Mammary epithelial cell (primary cell): ENCODE data around the gene TUBA1C.

ENCODE experiments used
- CTCF ChIP-seq, 2 donors: IDR thresholded peaks in 1 of 2; conservative IDR thresholded peaks in 1 of 2; 2 replicates each; pipeline ENCODE4 v1.5.1; 2011 to 2012; ENCODE audit warnings: inconsistent platforms in 2 of 2, low read length in 2 of 2, mild to moderate bottlenecking in 2 of 2, control low read depth in 1 of 2, low read depth in 1 of 2; ENCODE audit not compliant: insufficient read depth in 1 of 2; ENCODE audit errors: extremely low read depth in 1 of 2
- EZH2 ChIP-seq: IDR thresholded peaks from 2 replicates; pipeline ENCODE4 v1.6.1; 2012; ENCODE audit warnings: low read length, inconsistent platforms, borderline replicate concordance

- TF ChIP-seq CTCF (conservative IDR thresholded peaks at IDR 0.05 in 1 of 2, IDR thresholded peaks at IDR 0.05 in 1 of 2; ENCODE audit: extremely low read depth in 1 of 2, insufficient read depth in 1 of 2, low read depth in 1 of 2, low read length in 2 of 2) (no peak), EZH2 (no peak)
These were observed 58.7 kb downstream of the TUBA1C start for GRCh38 chr12:49323524-49324097.
